H9 (cell line): ENCODE data around the gene PATL1. TPM values are rescaled to one million over a fixed set of nuclear protein-coding genes. Genes with fewer than 3 reads are reported as not detected.

Experiments
- DNase-seq: peaks from one replicate; pipeline ENCODE4 v3.0.0-alpha.2; 2017
- H2AFZ ChIP-seq: one replicate; pipeline ENCODE4 v1.6.1; 2013; ENCODE audit warnings: mild to moderate bottlenecking, low read length, control low read depth, moderate library complexity
- H2AK5ac ChIP-seq: 2 replicates; pipeline ENCODE4 v1.6.1; 2013; ENCODE audit warnings: low read length, control low read depth, mixed read lengths; ENCODE audit not compliant: insufficient read length
- H2BK120ac ChIP-seq: one replicate; pipeline ENCODE4 v1.6.1; 2013; ENCODE audit warnings: low read depth, mild to moderate bottlenecking, low read length, control low read depth, inconsistent platforms; ENCODE audit not compliant: poor library complexity, severe bottlenecking
- H2BK12ac ChIP-seq: 2 replicates; pipeline ENCODE4 v1.6.1; 2013; ENCODE audit warnings: low read length, control low read depth, mixed read lengths, low read depth; ENCODE audit not compliant: insufficient read length
- H2BK15ac ChIP-seq: 2 replicates; pipeline ENCODE4 v1.6.1; 2013; ENCODE audit warnings: low read depth, low read length, control low read depth
- H2BK20ac ChIP-seq: one replicate; pipeline ENCODE4 v1.6.1; 2013; ENCODE audit warnings: low read depth, mild to moderate bottlenecking, low read length, control low read depth, inconsistent platforms; ENCODE audit not compliant: poor library complexity, severe bottlenecking
- H2BK5ac ChIP-seq: 2 replicates; pipeline ENCODE4 v1.6.1; 2013; ENCODE audit warnings: low read length, control low read depth, mixed read lengths; ENCODE audit not compliant: insufficient read length
- H3K14ac ChIP-seq: 2 replicates; pipeline ENCODE4 v1.6.1; 2013; ENCODE audit warnings: low read length, control low read depth; ENCODE audit not compliant: insufficient read depth
- H3K18ac ChIP-seq: 2 replicates; pipeline ENCODE4 v1.6.1; 2013; ENCODE audit warnings: low read depth, mild to moderate bottlenecking, mixed read lengths, low read length, control low read depth; ENCODE audit not compliant: insufficient read length
- H3K23ac ChIP-seq: 2 replicates; pipeline ENCODE4 v1.6.1; 2013; ENCODE audit warnings: low read length, control low read depth, mixed read lengths, low read depth; ENCODE audit not compliant: insufficient read length
- H3K23me2 ChIP-seq: 2 replicates; pipeline ENCODE4 v1.6.1; 2013; ENCODE audit warnings: low read depth, mild to moderate bottlenecking, mixed read lengths, low read length, control low read depth; ENCODE audit not compliant: insufficient read length, poor library complexity, severe bottlenecking
- H3K27ac ChIP-seq: 2 replicates; pipeline ENCODE4 v1.5.1; 2013; ENCODE audit warnings: low read length, control low read depth, mixed read lengths, low read depth; ENCODE audit not compliant: insufficient read length
- H3K27me3 ChIP-seq: 2 replicates; pipeline ENCODE4 v1.6.1; 2013; ENCODE audit warnings: low read length, control low read depth, inconsistent platforms; ENCODE audit not compliant: insufficient read depth
- H3K4ac ChIP-seq: 2 replicates; pipeline ENCODE4 v1.6.1; 2013; ENCODE audit warnings: low read depth, mild to moderate bottlenecking, control low read depth, inconsistent platforms, low read length, moderate library complexity
- H3K4me1 ChIP-seq: 2 replicates; pipeline ENCODE4 v1.6.1; 2013; ENCODE audit warnings: low read length, control low read depth, inconsistent platforms; ENCODE audit not compliant: insufficient read depth
- H3K4me2 ChIP-seq: 2 replicates; pipeline ENCODE4 v1.6.1; 2013; ENCODE audit warnings: low read length, control low read depth, mixed read lengths; ENCODE audit not compliant: insufficient read length, insufficient read depth
- H3K56ac ChIP-seq: 2 replicates; pipeline ENCODE4 v1.6.1; 2013; ENCODE audit warnings: low read depth, mild to moderate bottlenecking, mixed read lengths, low read length, control low read depth; ENCODE audit not compliant: insufficient read length
- H3K79me1 ChIP-seq: 2 replicates; pipeline ENCODE4 v1.6.1; 2013; ENCODE audit warnings: low read depth, mild to moderate bottlenecking, moderate library complexity, low read length, control low read depth, inconsistent platforms; ENCODE audit not compliant: insufficient read depth, poor library complexity, severe bottlenecking
- H3K79me2 ChIP-seq: 2 replicates; pipeline ENCODE4 v1.6.1; 2013; ENCODE audit warnings: low read length, control low read depth, inconsistent platforms; ENCODE audit not compliant: insufficient read depth
- H3K9ac ChIP-seq: 2 replicates; pipeline ENCODE4 v1.6.1; 2013; ENCODE audit warnings: low read length, control low read depth, mixed read lengths; ENCODE audit not compliant: insufficient read length; ENCODE audit errors: extremely low read depth
- H3K9me3 ChIP-seq: one replicate; pipeline ENCODE4 v1.6.1; 2013; ENCODE audit warnings: low read depth, low read length, inconsistent platforms; ENCODE audit not compliant: control insufficient read depth
- H3T11ph ChIP-seq: one replicate; pipeline ENCODE4 v1.6.1; 2013; ENCODE audit warnings: mild to moderate bottlenecking, low read length, control low read depth, inconsistent platforms
- H4K20me1 ChIP-seq: one replicate; pipeline ENCODE4 v1.6.1; 2013; ENCODE audit not compliant: control insufficient read depth, insufficient read length, insufficient read depth
- H4K5ac ChIP-seq: 2 replicates; pipeline ENCODE4 v1.6.1; 2013; ENCODE audit warnings: low read depth, mild to moderate bottlenecking, mixed read lengths, low read length, control low read depth; ENCODE audit not compliant: insufficient read length
- H4K8ac ChIP-seq: replicated peaks from 2 replicates; pipeline ENCODE4 v1.6.1; 2013; ENCODE audit warnings: low read length, control low read depth, mixed read lengths, low read depth; ENCODE audit not compliant: insufficient read length
- H4K91ac ChIP-seq: 2 replicates; pipeline ENCODE4 v1.6.1; 2013; ENCODE audit warnings: low read depth, mild to moderate bottlenecking, moderate library complexity, mixed read lengths, low read length, control low read depth; ENCODE audit not compliant: insufficient read length
- H3K27ac Mint-ChIP-seq, 3 experiments: 2 replicates in 2 of 3; 3 replicates in 1 of 3; pipeline ENCODE4 v1.8.0; 2020 to 2021; ENCODE audit warnings: mixed read lengths in 3 of 3, mild to moderate bottlenecking in 1 of 3, moderate library complexity in 1 of 3
- H3K27me3 Mint-ChIP-seq: 2 replicates; pipeline ENCODE4 v1.8.0; 2021; ENCODE audit warnings: low read depth, mild to moderate bottlenecking, moderate library complexity, mixed read lengths
- H3K36me3 Mint-ChIP-seq, 3 experiments: 2 replicates in 2 of 3; 3 replicates in 1 of 3; pipeline ENCODE4 v1.8.0; 2020 to 2021; ENCODE audit warnings: low read depth in 3 of 3, mixed read lengths in 3 of 3; ENCODE audit not compliant: insufficient read depth in 1 of 3
- H3K4me1 Mint-ChIP-seq, 2 experiments: 2 replicates each; pipeline ENCODE4 v1.8.0; 2020; ENCODE audit warnings: mixed read lengths in 2 of 2
- H3K4me3 Mint-ChIP-seq, 2 experiments: 2 replicates in 1 of 2; 3 replicates in 1 of 2; pipeline ENCODE4 v1.8.0; 2020 to 2021; ENCODE audit warnings: mild to moderate bottlenecking in 2 of 2, mixed read lengths in 2 of 2, moderate library complexity in 1 of 2
- H3K9me3 Mint-ChIP-seq, 2 experiments: 2 replicates in 1 of 2; 3 replicates in 1 of 2; pipeline ENCODE4 v1.8.0; 2020; ENCODE audit warnings: mild to moderate bottlenecking in 2 of 2, mixed read lengths in 2 of 2, moderate library complexity in 1 of 2
- WGBS: extraction: QIAGEN DNeasy Blood & Tissue Kit; methylation state at CpG from one replicate; pipeline ENCODE4 v1.1.7; 2013; ENCODE audit warnings: missing lambda C conversion rate, low lambda C conversion rate, mixed read lengths; ENCODE audit not compliant: insufficient read length; ENCODE audit errors: extremely low coverage; 5-methylcytosine and 5-hydroxymethylcytosine counted together
- total RNA-seq: library from RNA; stranded (reverse); gene quantifications from 2 replicates; pipeline ENCODE4 v1.2.1, GENCODE V29; 2021
- TF ChIP-seq, protein P1 (sequence below): fragments of 200-600 bp; sonication (generic); conservative IDR thresholded peaks from 3 replicates; pipeline ENCODE4 v1.8.0; 2021; ENCODE audit warnings: antibody characterized with exemption, mild to moderate bottlenecking

The PATL1 gene
- total RNA-seq, 1 experiment from 2014 or later = 31.4 TPM

DNA sequence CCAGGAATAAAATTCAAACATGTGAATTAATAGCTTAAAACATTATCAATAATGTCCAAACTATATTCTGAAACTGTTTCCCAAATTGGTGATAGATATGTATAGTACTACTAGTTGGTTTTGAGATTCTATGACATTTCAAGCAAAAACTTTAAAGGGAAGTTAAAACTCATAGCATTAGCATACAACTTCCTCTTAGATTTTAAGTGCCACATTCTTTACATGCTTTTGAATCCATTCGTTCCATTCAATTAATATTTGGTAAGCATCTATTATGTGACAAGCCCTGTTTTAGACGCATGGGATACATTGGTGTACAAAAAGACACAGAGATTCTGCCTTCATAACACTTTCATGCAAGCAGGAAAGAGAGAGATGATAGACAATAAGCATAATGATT, 8.9 kb downstream of the PATL1 start:
- Histone ChIP-seq H3K79me1 (peaks cover 4% of the 10 kb centered on the region), H4K91ac (no peak overlapping the region), H2AFZ (no peak overlapping the region), H3K4ac (no peak overlapping the region), H3K9ac (no peak overlapping the region), H2BK5ac (no peak overlapping the region), H4K5ac (no peak overlapping the region), H3T11ph (no peak overlapping the region), H4K20me1 (no peaks in the 10 kb centered on the region), H2BK120ac (no peak overlapping the region), H3K27ac (no peak overlapping the region), H3K23ac (no peak overlapping the region), H3K14ac (no peak overlapping the region), H3K4me1 (peaks cover 4% of the 10 kb centered on the region), H3K79me2 (no peaks in the 10 kb centered on the region), H3K18ac (no peak overlapping the region), H3K4me2 (no peak overlapping the region), H3K9me3 (no peaks in the 10 kb centered on the region), H3K23me2 (no peaks in the 10 kb centered on the region), H2BK15ac (no peak overlapping the region), H3K27me3 (no peaks in the 10 kb centered on the region), H2BK12ac (no peak overlapping the region), H2AK5ac (no peak overlapping the region), H3K56ac (no peak overlapping the region), H4K8ac (no peak overlapping the region), H2BK20ac (no peak overlapping the region)
- H3K9me3 Mint-ChIP-seq = no peaks in the 10 kb centered on the region
- no peak overlapping the region for H3K4me3 Mint-ChIP-seq
- TF ChIP-seq, protein P1, sequence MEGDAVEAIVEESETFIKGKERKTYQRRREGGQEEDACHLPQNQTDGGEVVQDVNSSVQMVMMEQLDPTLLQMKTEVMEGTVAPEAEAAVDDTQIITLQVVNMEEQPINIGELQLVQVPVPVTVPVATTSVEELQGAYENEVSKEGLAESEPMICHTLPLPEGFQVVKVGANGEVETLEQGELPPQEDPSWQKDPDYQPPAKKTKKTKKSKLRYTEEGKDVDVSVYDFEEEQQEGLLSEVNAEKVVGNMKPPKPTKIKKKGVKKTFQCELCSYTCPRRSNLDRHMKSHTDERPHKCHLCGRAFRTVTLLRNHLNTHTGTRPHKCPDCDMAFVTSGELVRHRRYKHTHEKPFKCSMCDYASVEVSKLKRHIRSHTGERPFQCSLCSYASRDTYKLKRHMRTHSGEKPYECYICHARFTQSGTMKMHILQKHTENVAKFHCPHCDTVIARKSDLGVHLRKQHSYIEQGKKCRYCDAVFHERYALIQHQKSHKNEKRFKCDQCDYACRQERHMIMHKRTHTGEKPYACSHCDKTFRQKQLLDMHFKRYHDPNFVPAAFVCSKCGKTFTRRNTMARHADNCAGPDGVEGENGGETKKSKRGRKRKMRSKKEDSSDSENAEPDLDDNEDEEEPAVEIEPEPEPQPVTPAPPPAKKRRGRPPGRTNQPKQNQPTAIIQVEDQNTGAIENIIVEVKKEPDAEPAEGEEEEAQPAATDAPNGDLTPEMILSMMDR = no peak
- peaks cover 7 to 69% (median 59%) of the 10 kb centered on the region in 3 experiments; a peak in 6 of 7 replicates for H3K36me3 Mint-ChIP-seq
- no peak for DNase-seq
- no CpG with 5 or more reads among the region's 2 CpGs for WGBS
- peak overlapping the region in 1 of 3 experiments; percentile 18; a peak in 1 of 7 replicates for H3K27ac Mint-ChIP-seq
- H3K4me1 Mint-ChIP-seq = peaks cover 0 to 10% of the 10 kb centered on the region in 2 experiments; a peak in 2 of 4 replicates
- no peaks in the 10 kb centered on the region for H3K27me3 Mint-ChIP-seq
